H9 (cell line): Measurements from ENCODE around the gene CADM1. TPM values are rescaled to one million over a fixed set of nuclear protein-coding genes. Genes with fewer than 3 reads are reported as not detected.

Source experiments
- DNase-seq: peaks from one replicate; pipeline ENCODE4 v3.0.0-alpha.2; 2017
- H2AFZ ChIP-seq: one replicate; pipeline ENCODE4 v1.6.1; 2013; ENCODE audit warnings: mild to moderate bottlenecking, low read length, control low read depth, moderate library complexity
- H2AK5ac ChIP-seq: 2 replicates; pipeline ENCODE4 v1.6.1; 2013; ENCODE audit warnings: low read length, control low read depth, mixed read lengths; ENCODE audit not compliant: insufficient read length
- H2BK120ac ChIP-seq: one replicate; pipeline ENCODE4 v1.6.1; 2013; ENCODE audit warnings: low read depth, mild to moderate bottlenecking, low read length, control low read depth, inconsistent platforms; ENCODE audit not compliant: poor library complexity, severe bottlenecking
- H2BK12ac ChIP-seq: 2 replicates; pipeline ENCODE4 v1.6.1; 2013; ENCODE audit warnings: low read length, control low read depth, mixed read lengths, low read depth; ENCODE audit not compliant: insufficient read length
- H2BK15ac ChIP-seq: 2 replicates; pipeline ENCODE4 v1.6.1; 2013; ENCODE audit warnings: low read depth, low read length, control low read depth
- H2BK20ac ChIP-seq: one replicate; pipeline ENCODE4 v1.6.1; 2013; ENCODE audit warnings: low read depth, mild to moderate bottlenecking, low read length, control low read depth, inconsistent platforms; ENCODE audit not compliant: poor library complexity, severe bottlenecking
- H2BK5ac ChIP-seq: 2 replicates; pipeline ENCODE4 v1.6.1; 2013; ENCODE audit warnings: low read length, control low read depth, mixed read lengths; ENCODE audit not compliant: insufficient read length
- H3K14ac ChIP-seq: 2 replicates; pipeline ENCODE4 v1.6.1; 2013; ENCODE audit warnings: low read length, control low read depth; ENCODE audit not compliant: insufficient read depth
- H3K18ac ChIP-seq: 2 replicates; pipeline ENCODE4 v1.6.1; 2013; ENCODE audit warnings: low read depth, mild to moderate bottlenecking, mixed read lengths, low read length, control low read depth; ENCODE audit not compliant: insufficient read length
- H3K23ac ChIP-seq: 2 replicates; pipeline ENCODE4 v1.6.1; 2013; ENCODE audit warnings: low read length, control low read depth, mixed read lengths, low read depth; ENCODE audit not compliant: insufficient read length
- H3K23me2 ChIP-seq: 2 replicates; pipeline ENCODE4 v1.6.1; 2013; ENCODE audit warnings: low read depth, mild to moderate bottlenecking, mixed read lengths, low read length, control low read depth; ENCODE audit not compliant: insufficient read length, poor library complexity, severe bottlenecking
- H3K27ac ChIP-seq: 2 replicates; pipeline ENCODE4 v1.5.1; 2013; ENCODE audit warnings: low read length, control low read depth, mixed read lengths, low read depth; ENCODE audit not compliant: insufficient read length
- H3K27me3 ChIP-seq: 2 replicates; pipeline ENCODE4 v1.6.1; 2013; ENCODE audit warnings: low read length, control low read depth, inconsistent platforms; ENCODE audit not compliant: insufficient read depth
- H3K4ac ChIP-seq: 2 replicates; pipeline ENCODE4 v1.6.1; 2013; ENCODE audit warnings: low read depth, mild to moderate bottlenecking, control low read depth, inconsistent platforms, low read length, moderate library complexity
- H3K4me1 ChIP-seq: 2 replicates; pipeline ENCODE4 v1.6.1; 2013; ENCODE audit warnings: low read length, control low read depth, inconsistent platforms; ENCODE audit not compliant: insufficient read depth
- H3K4me2 ChIP-seq: 2 replicates; pipeline ENCODE4 v1.6.1; 2013; ENCODE audit warnings: low read length, control low read depth, mixed read lengths; ENCODE audit not compliant: insufficient read length, insufficient read depth
- H3K56ac ChIP-seq: 2 replicates; pipeline ENCODE4 v1.6.1; 2013; ENCODE audit warnings: low read depth, mild to moderate bottlenecking, mixed read lengths, low read length, control low read depth; ENCODE audit not compliant: insufficient read length
- H3K79me1 ChIP-seq: 2 replicates; pipeline ENCODE4 v1.6.1; 2013; ENCODE audit warnings: low read depth, mild to moderate bottlenecking, moderate library complexity, low read length, control low read depth, inconsistent platforms; ENCODE audit not compliant: insufficient read depth, poor library complexity, severe bottlenecking
- H3K79me2 ChIP-seq: 2 replicates; pipeline ENCODE4 v1.6.1; 2013; ENCODE audit warnings: low read length, control low read depth, inconsistent platforms; ENCODE audit not compliant: insufficient read depth
- H3K9ac ChIP-seq: 2 replicates; pipeline ENCODE4 v1.6.1; 2013; ENCODE audit warnings: low read length, control low read depth, mixed read lengths; ENCODE audit not compliant: insufficient read length; ENCODE audit errors: extremely low read depth
- H3K9me3 ChIP-seq: one replicate; pipeline ENCODE4 v1.6.1; 2013; ENCODE audit warnings: low read depth, low read length, inconsistent platforms; ENCODE audit not compliant: control insufficient read depth
- H3T11ph ChIP-seq: one replicate; pipeline ENCODE4 v1.6.1; 2013; ENCODE audit warnings: mild to moderate bottlenecking, low read length, control low read depth, inconsistent platforms
- H4K20me1 ChIP-seq: one replicate; pipeline ENCODE4 v1.6.1; 2013; ENCODE audit not compliant: control insufficient read depth, insufficient read length, insufficient read depth
- H4K5ac ChIP-seq: 2 replicates; pipeline ENCODE4 v1.6.1; 2013; ENCODE audit warnings: low read depth, mild to moderate bottlenecking, mixed read lengths, low read length, control low read depth; ENCODE audit not compliant: insufficient read length
- H4K8ac ChIP-seq: replicated peaks from 2 replicates; pipeline ENCODE4 v1.6.1; 2013; ENCODE audit warnings: low read length, control low read depth, mixed read lengths, low read depth; ENCODE audit not compliant: insufficient read length
- H4K91ac ChIP-seq: 2 replicates; pipeline ENCODE4 v1.6.1; 2013; ENCODE audit warnings: low read depth, mild to moderate bottlenecking, moderate library complexity, mixed read lengths, low read length, control low read depth; ENCODE audit not compliant: insufficient read length
- H3K27ac Mint-ChIP-seq, 3 experiments: 2 replicates in 2 of 3; 3 replicates in 1 of 3; pipeline ENCODE4 v1.8.0; 2020 to 2021; ENCODE audit warnings: mixed read lengths in 3 of 3, mild to moderate bottlenecking in 1 of 3, moderate library complexity in 1 of 3
- H3K27me3 Mint-ChIP-seq: 2 replicates; pipeline ENCODE4 v1.8.0; 2021; ENCODE audit warnings: low read depth, mild to moderate bottlenecking, moderate library complexity, mixed read lengths
- H3K36me3 Mint-ChIP-seq, 3 experiments: 2 replicates in 2 of 3; 3 replicates in 1 of 3; pipeline ENCODE4 v1.8.0; 2020 to 2021; ENCODE audit warnings: low read depth in 3 of 3, mixed read lengths in 3 of 3; ENCODE audit not compliant: insufficient read depth in 1 of 3
- H3K4me1 Mint-ChIP-seq, 2 experiments: 2 replicates each; pipeline ENCODE4 v1.8.0; 2020; ENCODE audit warnings: mixed read lengths in 2 of 2
- H3K4me3 Mint-ChIP-seq, 2 experiments: 2 replicates in 1 of 2; 3 replicates in 1 of 2; pipeline ENCODE4 v1.8.0; 2020 to 2021; ENCODE audit warnings: mild to moderate bottlenecking in 2 of 2, mixed read lengths in 2 of 2, moderate library complexity in 1 of 2
- H3K9me3 Mint-ChIP-seq, 2 experiments: 2 replicates in 1 of 2; 3 replicates in 1 of 2; pipeline ENCODE4 v1.8.0; 2020; ENCODE audit warnings: mild to moderate bottlenecking in 2 of 2, mixed read lengths in 2 of 2, moderate library complexity in 1 of 2
- CTCF ChIP-seq: fragments of 200-600 bp; sonication (generic); conservative IDR thresholded peaks from 3 replicates; pipeline ENCODE4 v1.8.0; 2021; ENCODE audit warnings: antibody characterized with exemption, mild to moderate bottlenecking
- WGBS: extraction: QIAGEN DNeasy Blood & Tissue Kit; methylation state at CpG from one replicate; pipeline ENCODE4 v1.1.7; 2013; ENCODE audit warnings: missing lambda C conversion rate, low lambda C conversion rate, mixed read lengths; ENCODE audit not compliant: insufficient read length; ENCODE audit errors: extremely low coverage; 5-methylcytosine and 5-hydroxymethylcytosine counted together
- total RNA-seq: library from RNA; stranded (reverse); gene quantifications from 2 replicates; pipeline ENCODE4 v1.2.1, GENCODE V29; 2021

The CADM1 gene
- total RNA-seq, 1 experiment from 2014 or later: 11.9 TPM

GRCh38 chr11:115249061-115249578 lies 255.1 kb downstream of the CADM1 start:
- Histone ChIP-seq H2AFZ (no peak overlapping the region), H2BK20ac (no peak overlapping the region), H2AK5ac (no peak overlapping the region), H4K5ac (no peak overlapping the region), H3K18ac (no peak overlapping the region), H4K20me1 (no peaks in the 10 kb centered on the region), H3K79me1 (no peaks in the 10 kb centered on the region), H2BK5ac (no peak overlapping the region), H3K23me2 (no peaks in the 10 kb centered on the region), H3K9me3 (no peaks in the 10 kb centered on the region), H3K56ac (no peak overlapping the region), H3K9ac (no peak overlapping the region), H3K4ac (no peak overlapping the region), H2BK15ac (no peak overlapping the region), H2BK12ac (no peak overlapping the region), H3K4me2 (no peak overlapping the region), H4K8ac (no peak overlapping the region), H3K23ac (no peak overlapping the region), H2BK120ac (no peak overlapping the region), H3K14ac (no peak overlapping the region), H3K27ac (no peak overlapping the region), H3T11ph (no peak overlapping the region), H4K91ac (no peak overlapping the region), H3K79me2 (no peaks in the 10 kb centered on the region), H3K4me1 (no peaks in the 10 kb centered on the region), H3K27me3 (no peaks in the 10 kb centered on the region)
- DNase-seq: no peak
- H3K27me3 Mint-ChIP-seq: no peaks in the 10 kb centered on the region
- no peak for TF ChIP-seq CTCF
- no peak overlapping the region for H3K27ac Mint-ChIP-seq
- peaks cover 5 to 11% of the 10 kb centered on the region in 2 experiments; a peak in 3 of 4 replicates for H3K4me1 Mint-ChIP-seq
- H3K36me3 Mint-ChIP-seq: no peaks in the 10 kb centered on the region; a peak in 1 of 7 replicates
- H3K9me3 Mint-ChIP-seq: no peaks in the 10 kb centered on the region
- WGBS: no CpG with 5 or more reads among the region's 4 CpGs
- no peak overlapping the region for H3K4me3 Mint-ChIP-seq
